GM19023 (cell line): Measurements from ENCODE around the gene TCF3.
"Not testable (repeated sequence)": the region's sequence is repeated elsewhere in the genome, so short reads cannot be mapped to it uniquely, and the experiment has no call there.

Experiments used
- ATAC-seq: cut with Tn5 transposase; IDR thresholded peaks from one replicate; pipeline ENCODE4 v1.9.1; 2021; ENCODE audit warnings: mild to moderate bottlenecking, moderate library complexity; ENCODE audit not compliant: unreplicated experiment

Gene TCF3

GRCh38 chr19:1672769-1673644, 20.6 kb upstream of the TCF3 start:
- ATAC-seq: no peak

- ATAC-seq: no peak
These were observed 19.8 kb upstream of the TCF3 start for GRCh38 chr19:1672038-1672768.

GRCh38 chr19:1671716-1672037, 19.3 kb upstream of the TCF3 start:
- no peak for ATAC-seq

- ATAC-seq: not testable (repeated sequence)
These were observed 18.3 kb upstream of the TCF3 start for GRCh38 chr19:1670747-1671146.

GRCh38 chr19:1668486-1669270, 16.3 kb upstream of the TCF3 start:
- no peak for ATAC-seq

- ATAC-seq: no peak
These were observed 15.7 kb upstream of the TCF3 start for GRCh38 chr19:1668048-1668485.

- ATAC-seq: no peak
These were observed 13.2 kb upstream of the TCF3 start for GRCh38 chr19:1665565-1666047.

- no peak for ATAC-seq
These were observed 11.4 kb upstream of the TCF3 start for GRCh38 chr19:1663852-1664251.

GRCh38 chr19:1663227-1663626, 10.8 kb upstream of the TCF3 start:
- not testable (repeated sequence) for ATAC-seq

- ATAC-seq: no peak
These were observed 9.6 kb upstream of the TCF3 start for GRCh38 chr19:1661995-1662394.

GRCh38 chr19:1659084-1659427, 6.6 kb upstream of the TCF3 start:
- no peak for ATAC-seq

GRCh38 chr19:1658150-1659083, 6.0 kb upstream of the TCF3 start:
- ATAC-seq: no peak

GRCh38 chr19:1657746-1658145, 5.3 kb upstream of the TCF3 start:
- no peak for ATAC-seq

- no peak for ATAC-seq
These were observed 4.6 kb upstream of the TCF3 start for GRCh38 chr19:1656988-1657536.

- no peak for ATAC-seq
These were observed 3.7 kb upstream of the TCF3 start for GRCh38 chr19:1655987-1656608.

GRCh38 chr19:1655131-1655981, 2.9 kb upstream of the TCF3 start:
- no peak for ATAC-seq

- ATAC-seq: no peak
These were observed 1.9 kb upstream of the TCF3 start for GRCh38 chr19:1654178-1654792.

GRCh38 chr19:1653300-1653628, 849 bp upstream of the TCF3 start:
- no peak for ATAC-seq
